GM12873 (cell line): ENCODE measurements around the gene CHRNA7.

Experiments used
- TF ChIP-seq, protein P1 (sequence below): IDR thresholded peaks from 2 replicates; pipeline ENCODE4 v1.5.1; 2012; ENCODE audit warnings: low read depth, mild to moderate bottlenecking, moderate library complexity, low read length, control low read depth; ENCODE audit not compliant: insufficient read depth; ENCODE audit errors: missing control alignments

Gene CHRNA7

DNA sequence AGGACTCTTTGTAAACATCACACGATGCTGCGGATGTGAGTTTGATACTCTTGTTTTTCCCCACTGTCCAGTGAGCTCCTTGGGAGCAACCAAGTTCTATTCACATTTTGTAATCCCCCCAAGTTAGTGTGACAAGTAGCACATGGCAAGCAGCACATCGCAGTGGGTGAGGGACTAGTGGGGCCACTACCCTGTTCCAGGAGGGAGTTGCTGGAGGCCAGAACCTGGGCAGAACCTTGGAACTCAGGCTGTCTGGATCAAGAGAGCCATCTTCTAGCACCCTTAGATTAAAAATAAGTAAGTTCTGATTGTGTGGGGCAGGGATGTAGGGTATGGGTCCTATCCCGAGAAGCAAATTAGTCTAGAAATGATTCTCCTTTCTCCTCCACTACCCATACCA is 91.7 kb downstream of the CHRNA7 start:
- TF ChIP-seq, protein P1, sequence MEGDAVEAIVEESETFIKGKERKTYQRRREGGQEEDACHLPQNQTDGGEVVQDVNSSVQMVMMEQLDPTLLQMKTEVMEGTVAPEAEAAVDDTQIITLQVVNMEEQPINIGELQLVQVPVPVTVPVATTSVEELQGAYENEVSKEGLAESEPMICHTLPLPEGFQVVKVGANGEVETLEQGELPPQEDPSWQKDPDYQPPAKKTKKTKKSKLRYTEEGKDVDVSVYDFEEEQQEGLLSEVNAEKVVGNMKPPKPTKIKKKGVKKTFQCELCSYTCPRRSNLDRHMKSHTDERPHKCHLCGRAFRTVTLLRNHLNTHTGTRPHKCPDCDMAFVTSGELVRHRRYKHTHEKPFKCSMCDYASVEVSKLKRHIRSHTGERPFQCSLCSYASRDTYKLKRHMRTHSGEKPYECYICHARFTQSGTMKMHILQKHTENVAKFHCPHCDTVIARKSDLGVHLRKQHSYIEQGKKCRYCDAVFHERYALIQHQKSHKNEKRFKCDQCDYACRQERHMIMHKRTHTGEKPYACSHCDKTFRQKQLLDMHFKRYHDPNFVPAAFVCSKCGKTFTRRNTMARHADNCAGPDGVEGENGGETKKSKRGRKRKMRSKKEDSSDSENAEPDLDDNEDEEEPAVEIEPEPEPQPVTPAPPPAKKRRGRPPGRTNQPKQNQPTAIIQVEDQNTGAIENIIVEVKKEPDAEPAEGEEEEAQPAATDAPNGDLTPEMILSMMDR: no peak

DNA sequence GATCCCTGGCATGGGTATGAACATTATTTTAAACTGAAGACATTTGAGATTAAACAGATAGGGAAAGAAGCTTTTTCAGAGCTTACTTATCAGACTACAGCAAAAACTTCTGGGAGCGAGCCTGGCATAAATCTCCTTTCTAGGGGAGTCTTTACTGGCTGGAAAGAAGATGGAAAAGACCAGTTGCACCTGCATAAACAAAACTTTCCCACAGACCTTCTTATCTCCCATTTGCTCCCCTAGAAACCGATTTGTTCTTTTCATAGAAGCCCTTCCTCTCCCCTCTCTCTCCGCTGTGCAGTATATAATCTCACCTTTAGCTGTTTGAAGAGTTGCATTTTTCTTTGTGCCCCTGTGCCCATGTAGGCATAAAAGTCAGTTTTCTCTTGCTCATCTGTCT is 93.2 kb downstream of the CHRNA7 start:
- TF ChIP-seq, protein P1: no peak

DNA sequence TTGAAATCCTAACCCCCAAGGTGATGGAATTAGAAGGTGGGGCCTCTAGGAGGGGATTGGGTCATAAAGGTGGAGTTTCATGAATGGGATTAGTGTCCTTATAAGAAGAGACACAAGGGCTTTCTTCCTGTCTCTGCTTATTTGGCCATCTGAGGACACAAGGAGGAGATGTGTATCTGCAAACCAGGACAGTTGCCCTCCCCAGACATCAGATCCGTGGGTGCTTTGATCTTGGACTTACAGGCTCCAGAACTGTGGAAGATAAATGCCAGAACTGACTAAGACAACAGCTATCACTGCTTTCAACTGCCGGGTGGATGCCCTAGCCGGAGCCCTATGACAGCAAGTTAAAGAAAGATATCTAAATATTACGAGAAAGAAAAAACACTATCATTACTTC is 94.4 kb downstream of the CHRNA7 start:
- TF ChIP-seq, protein P1: no peak

DNA sequence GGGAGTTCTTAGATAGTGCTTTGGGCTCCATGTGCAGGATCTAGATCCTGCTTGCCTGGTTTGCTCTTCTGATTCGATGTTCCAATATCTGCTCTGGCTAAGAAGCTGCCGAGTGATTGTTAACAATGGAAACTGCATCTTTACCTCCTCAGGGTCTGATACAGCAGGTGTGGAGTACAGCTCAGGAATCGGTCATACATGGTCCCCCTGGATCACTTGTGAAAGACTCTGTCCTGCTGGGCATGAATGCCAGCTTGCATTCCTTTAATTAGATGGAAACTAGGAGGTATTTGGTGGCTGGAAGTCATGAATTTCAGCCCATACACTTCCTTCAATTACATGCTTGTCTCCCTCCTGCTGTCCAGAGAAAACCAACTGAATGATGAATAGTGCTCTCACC is 95.3 kb downstream of the CHRNA7 start:
- TF ChIP-seq, protein P1: no peak

DNA sequence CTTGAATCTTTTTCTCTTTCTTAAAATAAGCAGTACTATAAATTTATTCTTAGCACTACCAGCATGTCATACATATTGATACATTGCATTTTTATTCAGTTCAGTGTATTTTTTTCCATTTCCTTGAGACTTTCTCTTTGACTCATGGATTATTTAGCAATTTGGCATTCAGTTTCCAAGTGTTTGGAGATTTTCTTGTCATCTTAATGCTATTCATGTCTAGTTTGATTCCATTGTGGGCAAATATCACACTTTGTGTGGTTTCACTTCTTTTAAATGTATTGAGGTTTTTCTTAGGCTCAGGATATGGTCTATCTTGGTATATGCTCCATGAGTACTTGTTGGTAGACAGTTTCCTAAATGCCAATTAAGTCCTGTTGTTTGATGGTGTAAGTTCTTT is 99.5 kb downstream of the CHRNA7 start:
- TF ChIP-seq, protein P1: no peak

DNA sequence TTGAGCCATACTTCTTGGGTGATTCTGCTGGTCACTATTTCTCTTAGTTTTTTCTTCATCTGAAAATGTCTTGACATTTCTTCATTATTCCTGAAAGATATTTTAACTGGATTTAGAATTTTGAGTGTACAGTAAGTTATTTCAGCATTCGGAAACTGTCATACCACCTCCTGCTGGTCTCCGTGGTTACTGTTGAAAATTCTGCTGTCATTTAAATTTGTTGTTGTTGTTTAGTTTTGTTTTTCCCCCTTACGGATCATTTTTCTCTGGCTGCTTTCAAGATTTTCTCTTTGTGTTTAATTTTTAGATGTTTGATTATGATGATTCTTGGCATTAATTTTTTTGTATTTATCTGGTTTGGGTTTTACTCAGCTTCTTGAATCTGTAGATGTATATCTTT is 100.5 kb downstream of the CHRNA7 start:
- TF ChIP-seq, protein P1: no peak

DNA sequence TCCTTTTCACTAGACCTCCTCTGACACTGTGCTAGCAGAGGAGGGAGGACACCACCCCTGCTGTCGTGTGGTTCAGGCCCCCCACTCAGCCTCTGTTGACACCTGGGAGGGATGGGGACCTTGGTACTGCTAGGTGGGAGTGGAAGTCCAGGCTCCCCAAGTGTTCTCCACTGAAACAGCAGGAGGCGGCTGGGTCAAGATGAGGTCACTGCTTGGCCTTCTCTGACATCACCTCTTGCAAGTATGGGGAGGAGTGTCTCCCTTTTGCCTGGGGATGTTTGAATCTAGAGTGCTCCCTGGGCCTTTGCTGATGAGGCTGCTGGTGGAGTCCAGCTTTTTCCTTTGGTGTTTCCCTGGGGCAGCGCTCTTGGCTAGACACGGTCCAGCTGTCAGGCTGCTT is 101.5 kb downstream of the CHRNA7 start:
- TF ChIP-seq, protein P1: no peak
